ENCODE measurements around the gene ABTB2.

The ABTB2 gene

GRCh38 chr11:34341931-34342533 is 15.8 kb downstream of the ABTB2 start:
- no peak for DNase-seq (ENCODE audit: low read depth)

- no peak for DNase-seq (ENCODE audit: low read depth)
Observed at GRCh38 chr11:34341096-34341495, 16.7 kb downstream of the ABTB2 start.

DNA sequence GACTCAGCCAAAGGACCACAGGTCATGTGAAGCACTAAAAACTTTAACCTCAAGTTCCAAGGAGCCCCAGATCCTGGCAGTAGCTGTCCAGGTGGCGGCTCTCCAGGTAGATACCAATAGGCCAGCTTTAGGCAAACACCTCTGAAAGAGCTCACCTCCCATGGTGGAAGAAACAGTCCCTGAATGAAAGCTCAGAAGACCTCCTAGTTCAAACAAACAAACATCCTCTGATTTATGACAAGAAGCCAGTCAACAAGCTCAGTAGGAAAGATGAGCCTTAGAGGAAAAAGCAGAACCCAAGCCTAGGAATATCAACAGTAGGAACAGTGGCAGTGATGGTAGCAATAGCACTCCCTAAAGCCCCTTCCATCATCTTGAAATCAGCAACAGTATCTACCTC is 17.2 kb downstream of the ABTB2 start:
- DNase-seq (ENCODE audit: low read depth) = no peak

DNA sequence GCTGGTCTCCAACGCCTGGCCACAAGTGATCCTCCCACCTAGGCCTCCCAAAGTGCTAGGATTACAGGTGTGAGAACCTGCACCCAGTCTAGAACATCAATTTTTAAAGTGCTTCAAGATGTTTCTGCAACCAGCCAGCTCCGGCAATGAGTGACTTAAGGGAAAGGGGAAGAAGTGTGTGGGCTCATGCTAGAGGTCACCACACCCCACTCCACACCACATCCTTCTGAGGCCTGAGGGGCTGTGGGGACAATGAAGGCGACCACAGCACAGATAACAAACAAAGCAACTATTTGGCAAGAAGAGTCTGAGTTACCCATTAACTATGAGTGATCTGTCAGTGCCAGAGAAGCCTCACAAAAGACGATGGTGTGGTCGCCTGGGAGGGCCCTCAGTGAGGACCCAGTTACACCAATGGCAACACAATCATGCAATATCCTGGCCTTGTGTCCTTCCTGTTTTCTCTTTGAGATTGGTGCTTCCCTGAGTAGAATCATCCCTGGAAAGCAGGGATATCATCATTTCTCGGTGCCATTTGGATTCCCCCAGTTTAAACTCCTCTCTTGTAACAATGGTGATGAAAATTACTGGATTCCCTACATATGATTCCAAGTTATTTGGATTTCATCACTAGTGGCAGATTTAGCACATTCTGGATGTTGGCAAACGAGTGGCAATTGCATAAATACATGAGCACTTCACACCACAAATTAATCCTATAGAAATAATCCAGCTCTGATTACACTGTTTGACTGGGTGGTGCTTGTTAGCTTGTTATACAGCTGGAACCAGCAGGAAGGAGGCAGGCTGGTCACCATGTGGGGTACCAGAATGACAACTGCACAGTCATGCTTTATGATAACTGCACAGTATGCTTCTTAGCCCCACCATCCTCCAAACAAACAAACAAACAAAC is 18.4 kb downstream of the ABTB2 start:
- DNase-seq (ENCODE audit: low read depth) = no peak

GRCh38 chr11:34337016-34337415 is 20.8 kb downstream of the ABTB2 start:
- DNase-seq (ENCODE audit: low read depth) = no peak

- DNase-seq (ENCODE audit: low read depth) = no peak
Observed at GRCh38 chr11:34335801-34336200, 22.0 kb downstream of the ABTB2 start.

- no peak for DNase-seq (ENCODE audit: low read depth)
Observed at GRCh38 chr11:34335331-34335730, 22.5 kb downstream of the ABTB2 start.

DNA sequence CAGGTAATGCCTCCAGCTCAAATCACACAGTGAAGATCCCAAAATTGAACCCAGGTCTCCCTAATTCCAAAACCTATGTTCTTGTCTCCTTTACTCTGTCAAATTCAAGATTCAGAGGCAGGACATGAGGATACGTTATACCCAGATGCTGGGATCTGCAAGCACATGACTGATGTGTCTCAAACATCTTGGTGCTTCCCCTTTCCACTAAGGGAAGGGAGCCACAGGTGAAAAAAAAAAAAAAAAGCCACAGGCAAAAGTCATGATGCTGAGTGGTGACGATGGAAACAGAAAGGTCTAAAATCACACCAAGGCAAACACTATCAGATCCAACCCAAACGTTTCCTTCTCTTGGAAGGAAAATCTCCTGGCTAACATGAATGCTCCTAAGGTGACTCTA is 24.0 kb downstream of the ABTB2 start:
- DNase-seq (ENCODE audit: low read depth) = no peak

- no peak for DNase-seq (ENCODE audit: low read depth)
Observed at GRCh38 chr11:34332524-34332923, 25.3 kb downstream of the ABTB2 start.

DNA sequence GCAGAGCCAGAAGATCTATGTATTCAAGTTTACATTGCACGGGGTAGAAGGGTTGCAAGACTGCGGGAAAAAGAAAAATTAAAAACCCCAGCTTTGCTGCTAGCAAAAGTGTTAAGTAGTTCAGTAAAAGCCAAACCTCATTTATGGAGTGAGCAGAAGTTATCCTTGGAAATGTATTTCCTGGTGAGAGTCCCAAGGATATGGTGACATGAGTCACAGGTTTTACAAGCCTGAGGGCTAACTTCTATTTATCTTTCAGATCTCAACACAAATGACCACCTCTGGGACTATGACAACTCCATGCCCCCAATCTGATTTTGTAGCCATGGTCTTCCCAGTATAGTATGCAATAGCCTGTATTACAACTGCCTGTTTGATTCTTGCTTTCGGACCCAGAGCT is 26.1 kb downstream of the ABTB2 start:
- DNase-seq (ENCODE audit: low read depth) = no peak

DNA sequence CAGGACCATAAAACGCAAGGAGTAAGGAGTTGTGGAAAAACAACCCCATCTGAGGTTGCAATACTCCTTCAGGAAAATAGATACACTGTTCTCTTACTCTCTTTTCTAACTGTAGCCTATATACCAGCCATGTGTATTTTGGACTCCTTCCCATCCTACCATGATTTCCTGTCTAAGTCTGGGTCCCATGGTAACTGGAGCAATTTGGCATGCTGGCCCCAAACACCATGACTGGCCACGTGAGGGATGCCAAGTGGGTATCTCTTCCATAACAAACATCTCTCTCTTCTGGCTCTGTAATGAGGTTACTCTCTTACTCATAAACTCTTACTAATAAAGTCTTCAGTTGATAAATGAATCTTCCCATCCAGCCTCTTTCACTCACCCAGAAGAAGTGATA is 26.5 kb downstream of the ABTB2 start:
- DNase-seq (ENCODE audit: low read depth) = no peak

GRCh38 chr11:34330653-34331052 is 27.2 kb downstream of the ABTB2 start:
- no peak for DNase-seq (ENCODE audit: low read depth)

- no peak for DNase-seq (ENCODE audit: low read depth)
Observed at GRCh38 chr11:34329876-34330275, 27.9 kb downstream of the ABTB2 start.

DNA sequence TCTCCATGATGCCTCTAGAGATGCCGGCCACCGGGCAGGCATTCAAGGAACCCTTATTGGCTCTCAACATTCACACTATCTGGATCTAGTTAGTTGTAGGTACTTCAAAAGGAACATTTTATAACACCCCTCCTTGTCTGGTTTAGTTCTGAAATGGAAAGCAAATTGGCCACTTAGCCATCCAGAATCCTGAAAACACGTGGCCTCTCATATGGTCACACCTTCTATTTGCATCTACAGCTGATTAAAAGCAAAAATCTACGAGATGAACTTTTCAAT is 29.2 kb downstream of the ABTB2 start:
- DNase-seq (ENCODE audit: low read depth) = no peak

- DNase-seq (ENCODE audit: low read depth) = no peak
Observed at GRCh38 chr11:34327804-34328631, 29.8 kb downstream of the ABTB2 start.

DNA sequence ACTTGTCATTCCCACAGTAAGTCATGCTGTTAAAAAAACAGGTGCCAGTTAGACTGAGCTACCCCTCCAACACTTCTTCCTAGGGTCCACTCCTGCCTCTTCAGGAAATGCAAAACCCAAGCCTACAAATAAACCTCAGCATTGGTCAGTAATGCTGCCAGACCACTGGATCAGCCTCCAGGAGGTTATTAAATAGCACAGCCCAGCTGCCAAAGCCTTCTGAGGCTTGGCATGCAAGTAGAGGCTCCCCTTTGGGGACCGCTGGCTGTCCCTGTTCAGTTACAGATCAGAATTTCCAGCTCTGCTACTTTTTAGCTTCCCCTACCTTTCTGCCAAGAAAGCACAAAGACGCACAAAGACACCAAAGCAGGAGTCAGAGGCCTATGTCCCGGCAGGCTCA is 33.3 kb downstream of the ABTB2 start:
- DNase-seq (ENCODE audit: low read depth) = no peak

GRCh38 chr11:34323601-34324000 is 34.2 kb downstream of the ABTB2 start:
- no peak for DNase-seq (ENCODE audit: low read depth)

DNA sequence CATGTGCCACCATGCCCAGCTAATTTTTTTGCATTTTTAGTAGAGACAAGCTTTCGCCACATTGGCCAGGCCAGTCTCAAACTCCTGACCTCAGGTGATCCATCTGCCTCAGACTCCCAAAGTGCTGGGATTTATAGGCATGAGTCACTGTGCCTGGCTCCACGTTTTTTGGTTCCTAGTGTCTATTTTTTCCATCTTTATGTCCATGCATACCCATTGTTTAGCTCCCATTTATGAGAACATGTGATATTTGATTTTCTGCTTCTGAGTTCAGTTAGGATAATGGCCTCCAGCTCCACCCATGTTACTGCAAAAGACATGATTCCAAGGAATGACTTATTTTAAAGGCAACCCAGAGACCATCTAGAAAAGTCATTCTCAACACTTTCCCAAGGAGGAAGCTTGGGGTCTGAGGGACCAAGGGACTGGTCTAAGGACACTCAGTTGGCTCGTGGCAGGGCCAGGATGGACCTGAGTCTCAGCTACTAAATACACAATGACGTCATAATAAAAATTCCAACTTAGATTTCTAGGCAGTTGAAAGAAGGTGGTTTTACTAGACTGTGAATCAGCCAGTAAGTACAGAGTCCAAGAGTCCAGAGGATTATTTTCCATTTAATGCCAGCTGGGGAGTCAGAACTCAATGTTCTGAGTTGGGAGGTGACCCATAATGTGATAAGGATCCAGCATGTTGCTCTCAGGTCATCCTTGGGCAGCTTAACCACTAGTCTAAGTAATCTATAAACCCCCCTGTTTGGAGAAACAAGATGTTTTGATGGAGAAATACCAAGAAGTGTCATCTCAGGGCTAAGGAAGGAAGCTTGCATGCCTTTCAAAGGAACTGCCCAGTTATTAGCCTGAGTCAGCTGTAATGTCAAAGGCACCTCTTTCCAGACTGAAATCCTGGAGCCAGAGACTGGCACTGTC is 39.4 kb downstream of the ABTB2 start:
- DNase-seq (ENCODE audit: low read depth) = no peak

GRCh38 chr11:34317666-34318065 is 40.1 kb downstream of the ABTB2 start:
- no peak for DNase-seq (ENCODE audit: low read depth)

DNA sequence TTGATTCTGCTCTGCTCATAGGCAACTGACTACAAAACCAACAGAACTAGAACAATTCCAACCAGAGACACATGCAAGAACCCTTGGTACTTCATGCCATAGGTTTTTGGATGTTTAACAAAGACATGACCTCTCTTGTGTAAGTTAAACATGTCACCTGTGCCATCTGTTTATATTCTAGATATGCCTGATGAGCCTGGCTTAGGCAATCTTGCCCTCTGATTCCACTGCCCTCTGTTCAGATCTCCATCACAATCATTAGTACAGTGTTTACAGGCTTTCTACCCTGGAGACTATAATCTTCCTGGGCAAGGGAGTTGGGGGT is 40.8 kb downstream of the ABTB2 start:
- DNase-seq (ENCODE audit: low read depth) = no peak

- DNase-seq (ENCODE audit: low read depth) = no peak
Observed at GRCh38 chr11:34316347-34317035, 41.3 kb downstream of the ABTB2 start.

- no peak for DNase-seq (ENCODE audit: low read depth)
Observed at GRCh38 chr11:34315394-34315793, 42.4 kb downstream of the ABTB2 start.
